Heart left ventricle (tissue), 13 donors: ENCODE results near the gene TJAP1.

Source experiments
- CTCF ChIP-seq, 12 donors: fragments of 200-600 bp; sonication (generic) in 4 of 12; IDR thresholded peaks; one replicate each; pipeline versions ENCODE4 v1.5.0 to v1.8.0; 2018 to 2022; ENCODE audit warnings: antibody characterized with exemption in 12 of 12, mild to moderate bottlenecking in 5 of 12
- POLR2A ChIP-seq, 2 donors: fragments of 450-650 bp; IDR thresholded peaks; one replicate each; pipeline ENCODE4 v1.6.1; 2017; ENCODE audit warnings: antibody characterized with exemption in 2 of 2, mild to moderate bottlenecking in 2 of 2, moderate library complexity in 2 of 2
- donor health status: ischemic (EF 13 %, LVEDD 7.1; RV severe dilation, severe dysfunction).
- donor health status: DM: no; HTN: yes; CAD: no.
- donor health status: DM: no; HTN: no; CAD: no.
- donor health status: ischemic (EF 25% LVEDD 6.9; RV normal size, moderate dysfunction).
- donor health status: ischemic (EF 25% LVEDD 5.7; RV mildly dilated, moderate dysfunction).
- donor health status: ischemic (EF 35%, LVEDD 5.7; RV mildly dilated, moderate dysfunction).
- donor health status: nonischemic (EF 11% LVEDD 7.7; RV severe dilation, severe dysfunction).
- donor health status: DM: yes; HTN: yes; CAD: no.
- donor health status: PGD.
- donor health status: ischemic (EF 29% LVEDD 5.4; RV normal size, mild dysfunction).
- donor health status: nonischemic (EF 23%, LVEDD 6.1; RV moderate dilation, normal function).

- TF ChIP-seq CTCF (IDR thresholded peaks at IDR 0.05) (no peak), POLR2A (IDR thresholded peaks at IDR 0.05) (no peak)
Measured at GRCh38 chr6:43522547-43523261, 45.3 kb downstream of the TJAP1 start.
